Neural cell (in vitro differentiated cells): ENCODE data around the gene SETD1A. TPM values are rescaled to one million over a fixed set of nuclear protein-coding genes. Genes with fewer than 3 reads are reported as not detected.

Experiments
- H2AFZ ChIP-seq: fragments of 200-600, 300-800 bp; sonication (generic), shearing (Covaris generic); 2 replicates; pipeline ENCODE4 v1.6.0; 2014; ENCODE audit warnings: low read depth, mild to moderate bottlenecking, antibody characterized with exemption, low read length, moderate library complexity
- H3F3A ChIP-seq: fragments of 200-600 bp; shearing (Covaris generic); 2 replicates; pipeline ENCODE4 v1.6.1; 2016; ENCODE audit warnings: mild to moderate bottlenecking, moderate library complexity, mixed read lengths, antibody characterized with exemption, low read length; ENCODE audit not compliant: insufficient read depth, poor library complexity, severe bottlenecking
- H3K27ac ChIP-seq: fragments of 200-600, 300-800 bp; sonication (generic), shearing (Covaris generic); 2 replicates; pipeline ENCODE4 v1.5.1; 2014; ENCODE audit warnings: mild to moderate bottlenecking, low read length, moderate library complexity
- H3K27me3 ChIP-seq: fragments of 300-800, 200-600 bp; sonication (generic), shearing (Covaris generic); 2 replicates; pipeline ENCODE4 v1.6.0; 2014; ENCODE audit warnings: mild to moderate bottlenecking, low read depth, low read length, moderate library complexity; ENCODE audit not compliant: insufficient read depth
- H3K36me3 ChIP-seq: fragments of 300-800, 200-600 bp; sonication (generic), shearing (Covaris generic); 2 replicates; pipeline ENCODE4 v1.5.1; 2014; ENCODE audit warnings: mild to moderate bottlenecking, antibody characterized with exemption, low read length, moderate library complexity; ENCODE audit not compliant: insufficient read depth
- H3K4me2 ChIP-seq: fragments of 300-800, 200-600 bp; sonication (generic), shearing (Covaris generic); 2 replicates; pipeline ENCODE4 v1.6.0; 2014; ENCODE audit warnings: mild to moderate bottlenecking, low read length
- H3K4me3 ChIP-seq: fragments of 300-800, 200-600 bp; sonication (generic), shearing (Covaris generic); 2 replicates; pipeline ENCODE4 v1.5.1; 2014; ENCODE audit warnings: mild to moderate bottlenecking, low read length, moderate library complexity
- H3K79me2 ChIP-seq: fragments of 200-600 bp; shearing (Covaris generic); replicated peaks from 2 replicates; pipeline ENCODE4 v1.6.0; 2014; ENCODE audit warnings: mild to moderate bottlenecking, low read length, moderate library complexity; ENCODE audit not compliant: insufficient read depth
- H3K9ac ChIP-seq: fragments of 300-800, 200-600 bp; sonication (generic), shearing (Covaris generic); 2 replicates; pipeline ENCODE4 v1.6.1; 2016; ENCODE audit warnings: mild to moderate bottlenecking, low read length, mixed read lengths
- H3K9me2 ChIP-seq: fragments of 200-600 bp; shearing (Covaris generic); 2 replicates; pipeline ENCODE4 v1.6.1; 2016; ENCODE audit warnings: mild to moderate bottlenecking, low read length, mixed read lengths; ENCODE audit not compliant: insufficient read depth
- H3K9me3 ChIP-seq: fragments of 200-600, 300-800 bp; sonication (generic), shearing (Covaris generic); 2 replicates; pipeline ENCODE4 v1.6.1; 2016; ENCODE audit warnings: mild to moderate bottlenecking, mixed run types, low read length, moderate library complexity, mixed read lengths
- H4K20me1 ChIP-seq: fragments of 200-600 bp; shearing (Covaris generic); 2 replicates; pipeline ENCODE4 v1.6.1; 2016; ENCODE audit warnings: mild to moderate bottlenecking, mixed run types; ENCODE audit not compliant: insufficient read depth
- CTCF ChIP-seq: fragments of 450-650 bp; IDR thresholded peaks from 2 replicates; pipeline ENCODE4 v1.5.1; 2014; ENCODE audit warnings: antibody characterized with exemption, mild to moderate bottlenecking, moderate library complexity; ENCODE audit not compliant: poor library complexity, severe bottlenecking
- EP300 ChIP-seq: fragments of 450-650 bp; conservative IDR thresholded peaks from 2 replicates; pipeline ENCODE4 v1.6.1; 2014; ENCODE audit warnings: antibody characterized with exemption, mild to moderate bottlenecking, moderate library complexity; ENCODE audit not compliant: poor library complexity, severe bottlenecking
- EZH2 ChIP-seq: fragments of 200-600, 300-800 bp; shearing (Covaris generic), sonication (generic); IDR thresholded peaks from 2 replicates; pipeline ENCODE4 v1.6.1; 2014; ENCODE audit warnings: antibody characterized with exemption, low read length, borderline replicate concordance, mild to moderate bottlenecking; ENCODE audit not compliant: insufficient read depth, poor library complexity, severe bottlenecking
- MXI1 ChIP-seq: fragments of 450-650 bp; conservative IDR thresholded peaks from 2 replicates; pipeline ENCODE4 v1.6.1; 2014; ENCODE audit warnings: antibody characterized with exemption, mild to moderate bottlenecking; ENCODE audit not compliant: poor library complexity, severe bottlenecking
- POLR2AphosphoS5 ChIP-seq: IDR thresholded peaks from 2 replicates; pipeline ENCODE4 v1.6.1; 2012
- RAD21 ChIP-seq: fragments of 450-650 bp; conservative IDR thresholded peaks from 2 replicates; pipeline ENCODE4 v1.6.1; 2014; ENCODE audit warnings: antibody characterized with exemption, mild to moderate bottlenecking, moderate library complexity
- REST ChIP-seq: IDR thresholded peaks from 2 replicates; pipeline ENCODE4 v1.6.1; 2012; ENCODE audit warnings: borderline replicate concordance
- SMC3 ChIP-seq: fragments of 450-650 bp; conservative IDR thresholded peaks from 2 replicates; pipeline ENCODE4 v1.6.1; 2014; ENCODE audit warnings: antibody characterized with exemption, mild to moderate bottlenecking, moderate library complexity; ENCODE audit not compliant: poor library complexity
- TAF1 ChIP-seq: IDR thresholded peaks from 2 replicates; pipeline ENCODE4 v1.6.1; 2012; ENCODE audit warnings: low read depth
- polyA plus RNA-seq: library from polyadenylated mRNA; depleted of rRNA; stranded (reverse); fragments of >200 nt; gene quantifications from 2 replicates; pipeline ENCODE4 v1.2.3, GENCODE V29; 2014

The SETD1A gene
- polyA plus RNA-seq, 1 donor from 2014 or later = 1.4 TPM

GRCh38 chr16:30992931-30993816 is 35.6 kb downstream of the SETD1A start:
- H3K27me3 ChIP-seq = peaks cover 4% of the 10 kb centered on the region
- no peaks in the 10 kb centered on the region for H3K9me3 ChIP-seq
- H3K79me2 ChIP-seq = no peaks in the 10 kb centered on the region
- H2AFZ ChIP-seq = no peak overlapping the region
- no peaks in the 10 kb centered on the region for H4K20me1 ChIP-seq
- H3F3A ChIP-seq = no peaks in the 10 kb centered on the region
- H3K4me3 ChIP-seq = no peak overlapping the region
- TF ChIP-seq SMC3 (no peak), REST (no peak), MXI1 (no peak), POLR2AphosphoS5 (no peak), EZH2 (no peak), TAF1 (no peak)
- no peak overlapping the region for H3K9ac ChIP-seq
- no peaks in the 10 kb centered on the region for H3K9me2 ChIP-seq
- H3K4me2 ChIP-seq = no peak overlapping the region
- no peaks in the 10 kb centered on the region for H3K36me3 ChIP-seq
- H3K27ac ChIP-seq = no peak overlapping the region

DNA sequence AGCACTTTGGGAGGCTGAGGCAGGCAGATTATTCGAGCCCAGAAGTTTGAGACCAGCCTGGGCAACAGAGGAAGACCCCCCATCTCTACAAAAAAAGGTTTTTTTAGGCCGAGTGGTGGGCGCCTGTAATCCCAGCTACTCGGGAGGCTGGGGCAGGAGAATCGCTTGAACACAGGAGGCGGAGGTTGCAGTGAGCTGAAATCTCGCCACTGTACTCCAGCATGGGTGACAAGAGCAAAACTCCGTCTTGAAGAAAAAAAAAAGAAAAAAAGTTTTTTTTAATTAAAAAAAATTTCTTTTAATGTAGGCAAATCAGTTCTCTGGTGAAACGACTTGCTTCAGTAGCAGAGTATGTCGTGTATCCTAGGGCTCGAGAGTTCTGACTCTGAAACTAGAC is 38.4 kb downstream of the SETD1A start:
- H3K9ac ChIP-seq = no peak overlapping the region
- no peaks in the 10 kb centered on the region for H3K9me2 ChIP-seq
- no peaks in the 10 kb centered on the region for H3K9me3 ChIP-seq
- H3K79me2 ChIP-seq = no peaks in the 10 kb centered on the region
- no peaks in the 10 kb centered on the region for H3F3A ChIP-seq
- TF ChIP-seq EP300 (no peak), REST (no peak), POLR2AphosphoS5 (no peak), RAD21 (no peak), EZH2 (no peak), SMC3 (no peak), CTCF (no peak), MXI1 (no peak), TAF1 (no peak)
- no peak overlapping the region for H3K27ac ChIP-seq
- H3K27me3 ChIP-seq = peaks cover 4% of the 10 kb centered on the region
- H3K36me3 ChIP-seq = no peaks in the 10 kb centered on the region
- no peak overlapping the region for H3K4me2 ChIP-seq
- H3K4me3 ChIP-seq = no peak overlapping the region
- no peaks in the 10 kb centered on the region for H4K20me1 ChIP-seq
- H2AFZ ChIP-seq = no peak overlapping the region
